K562 (cell line): ENCODE measurements around the gene PMVK. TPM values are rescaled to one million over a fixed set of nuclear protein-coding genes. Genes with fewer than 3 reads are reported as not detected.
"Not testable (repeated sequence)": the region's sequence is repeated elsewhere in the genome, so short reads cannot be mapped to it uniquely, and the experiment has no call there.

Experiments
- ATAC-seq: fragments of 200-7000 bp; cut with Tn5 transposase; 3 replicates; pipeline ENCODE4 v1.9.1; 2020; ENCODE audit warnings: moderate library complexity
- BruUV-seq: library from RNA; stranded (reverse); fragments of 400-500 nt; replicated peaks from 2 replicates; lab custom pipeline; 2021; lab: Mats Ljungman, UMichigan
- CTCF ChIA-PET: fragments of 300-600 bp; formaldehyde crosslinking; extraction: SDS; loops from one replicate; lab custom pipeline; 2021; ENCODE audit warnings: low intra/inter-chr PET ratio; lab: Yijun Ruan, JAX
- POLR2A ChIA-PET: fragments of 300-600, 350-650 bp; sonication (Branson Sonifier 250); formaldehyde crosslinking; extraction: SDS; loops from one replicate; lab custom pipeline; 2021; ENCODE audit warnings: antibody characterized with exemption, inconsistent platforms; lab: Yijun Ruan, JAX
- DNase-seq, 4 experiments: peaks; one replicate each; pipeline versions ENCODE4 v3.0.0 to v3.0.0-alpha.2; 2011 to 2018; ENCODE audit warnings: low spot score in 3 of 4, mixed read lengths in 3 of 4; ENCODE audit errors: extremely low read depth in 1 of 4
- FAIRE-seq: peaks from 2 replicates; lab custom pipeline; 2011; peaks lifted over from hg19 to GRCh38; lab: Jason Lieb, UNC
- H2AFZ ChIP-seq: 2 replicates; pipeline ENCODE4 v1.6.0; 2011; ENCODE audit warnings: low read depth, low read length, control low read depth, inconsistent platforms
- H3K27ac ChIP-seq: fragments of 200-600 bp; 3 replicates; pipeline ENCODE4 v1.8.0; 2011; ENCODE audit warnings: low read depth, mild to moderate bottlenecking, control low read depth, inconsistent platforms, low read length, moderate library complexity, mixed read lengths; ENCODE audit errors: extremely low read depth
- H3K27me3 ChIP-seq, 2 experiments: fragments of 300-600 bp in 1 of 2; 2 replicates in 1 of 2; 3 replicates in 1 of 2; pipeline versions ENCODE4 v1.6.0 to v1.8.0; 2011; ENCODE audit warnings: inconsistent platforms in 2 of 2, low read length in 2 of 2, mild to moderate bottlenecking in 1 of 2, mixed read lengths in 1 of 2, moderate library complexity in 1 of 2; ENCODE audit not compliant: control insufficient read depth in 2 of 2, insufficient read depth in 2 of 2
- H3K36me3 ChIP-seq: fragments of 300-600 bp; 3 replicates; pipeline ENCODE4 v1.8.0; 2011; ENCODE audit warnings: mild to moderate bottlenecking, low read length, inconsistent platforms; ENCODE audit not compliant: control insufficient read depth, insufficient read depth
- H3K4me1 ChIP-seq, 2 experiments: fragments of 200-600 bp in 1 of 2; replicated peaks in 1 of 2; 2 replicates in 1 of 2; 3 replicates in 1 of 2; pipeline versions ENCODE4 v1.5.1 to v1.8.0; 2011; ENCODE audit warnings: inconsistent platforms in 2 of 2, low read length in 2 of 2, mild to moderate bottlenecking in 1 of 2, mixed read lengths in 1 of 2, moderate library complexity in 1 of 2; ENCODE audit not compliant: control insufficient read depth in 2 of 2, insufficient read depth in 2 of 2
- H3K4me2 ChIP-seq: 2 replicates; pipeline ENCODE4 v1.6.1; 2011; ENCODE audit warnings: low read length, control low read depth, inconsistent platforms, mixed read lengths; ENCODE audit not compliant: insufficient read depth
- H3K4me3 ChIP-seq: fragments of 200-600 bp; sonication (generic), shearing (Covaris generic); 2 replicates; pipeline ENCODE4 v1.5.1; 2016; ENCODE audit warnings: control low read depth, inconsistent platforms
- H3K79me2 ChIP-seq: fragments of 200-600 bp; 3 replicates; pipeline ENCODE4 v1.8.0; 2011; ENCODE audit warnings: low read length, inconsistent platforms; ENCODE audit not compliant: control insufficient read depth, insufficient read depth
- H3K9ac ChIP-seq, 2 experiments: 2 replicates each; pipeline versions ENCODE4 v1.6.0 to v1.6.1; 2011; ENCODE audit warnings: low read depth in 2 of 2, low read length in 2 of 2, control low read depth in 1 of 2, inconsistent platforms in 1 of 2, mild to moderate bottlenecking in 1 of 2, mixed read lengths in 1 of 2; ENCODE audit not compliant: insufficient read depth in 1 of 2
- H3K9me1 ChIP-seq: one replicate; pipeline ENCODE4 v1.6.0; 2011; ENCODE audit warnings: inconsistent platforms, mild to moderate bottlenecking, low read length, moderate library complexity; ENCODE audit not compliant: control insufficient read depth, insufficient read depth
- H3K9me3 ChIP-seq: replicated peaks from 2 replicates; pipeline ENCODE4 v1.5.1; 2011; ENCODE audit warnings: low read depth, low read length, inconsistent platforms; ENCODE audit not compliant: control insufficient read depth, insufficient read depth
- H4K20me1 ChIP-seq: replicated peaks from 2 replicates; pipeline ENCODE4 v1.6.1; 2011; ENCODE audit warnings: low read length, inconsistent platforms, mixed read lengths; ENCODE audit not compliant: control insufficient read depth, insufficient read depth
- MXD1 ChIP-seq: fragments of 250-450 bp; sonication (Bioruptor Pico); IDR thresholded peaks from 2 replicates; pipeline ENCODE4 v1.8.0; 2021; ENCODE audit warnings: borderline replicate concordance, mild to moderate bottlenecking, moderate library complexity; ENCODE audit not compliant: poor library complexity, severe bottlenecking
- MYC ChIP-seq, 2 experiments: fragments of 250-450 bp in 1 of 2; sonication (Bioruptor Pico) in 1 of 2; IDR thresholded peaks; 2 replicates each; pipeline versions ENCODE4 v1.5.1 to v1.6.1; 2012 to 2021; ENCODE audit warnings: low read depth in 2 of 2, borderline replicate concordance in 1 of 2, improper control_type of control experiment in 1 of 2, low read length in 1 of 2, mild to moderate bottlenecking in 1 of 2, moderate library complexity in 1 of 2
- NFRKB ChIP-seq: fragments of 450-650 bp; IDR thresholded peaks from 2 replicates; pipeline ENCODE4 v1.6.1; 2016; ENCODE audit warnings: low read depth
- WGBS: fragments of 100-300 bp; shearing (Covaris generic); methylation state at CpG from one replicate; pipeline ENCODE4 v1.1.6; 2016; ENCODE audit warnings: low coverage, mixed read lengths; ENCODE audit not compliant: insufficient coverage; ENCODE audit errors: missing lambda C conversion rate; 5-methylcytosine and 5-hydroxymethylcytosine counted together
- in situ Hi-C: fragments of 300-500 bp; cut with MboI; formaldehyde crosslinking; loops from 4 replicates; pipeline ENCODE4 v1.15.0; 2018; ENCODE audit warnings: inconsistent platforms, mixed read lengths
- intact Hi-C: fragments of 100-400 bp; cut with micrococcal nuclease; formaldehyde crosslinking; loops from 2 replicates; pipeline ENCODE4 v1.14.2; 2022
- polyA plus RNA-seq, 8 experiments: library from polyadenylated mRNA; depleted of rRNA in 4 of 8; stranded (reverse) in 5 of 8; unstranded in 3 of 8; fragments of >200 nt; fragmentation: Nextera tagmentation in 2 of 8; fragmentation: Illumina TruSeq in 1 of 8; extraction: Ambion mirVana in 2 of 8; extraction: Trizol in 1 of 8; gene quantifications; 2 replicates each; pipeline versions ENCODE4 v1.2.1 to v1.2.3, GENCODE V29; 2011 to 2014; ENCODE audit warnings: inconsistent platforms in 1 of 8, missing spikeins in 1 of 8
- total RNA-seq, 7 experiments: library from RNA; depleted of rRNA in 6 of 7; stranded (reverse); fragments of >200 nt in 6 of 7; fragmentation: Illumina TruSeq in 2 of 7; extraction: Trizol in 2 of 7; gene quantifications; 2 replicates each; pipeline versions ENCODE4 v1.2.1 to v1.2.3, GENCODE V29; 2011 to 2021; ENCODE audit warnings: low replicate concordance in 1 of 7

PMVK gene
- total and polyA plus RNA-seq, 9 of the 15 experiments (the other 6 are each of a cell fraction or from before 2014, with no cell fraction given), result 1.1 to 15.3 (median 6.3) TPM

GRCh38 chr1:154908937-154909336 lies 27.6 kb downstream of the PMVK start (continued):
- TF ChIP-seq MYC (IDR thresholded peaks at IDR 0.05; ENCODE audit: low read depth, low read length) (no peak), MYC (CRISPR knock-in tag; IDR thresholded peaks at IDR 0.05; ENCODE audit: borderline replicate concordance, low read depth) (no peak), MXD1 (CRISPR knock-in tag) (no peak), NFRKB (no peak)
- TF ChIP-seq, all 486 proteins: peak for 3

GRCh38 chr1:154908129-154908528 lies 28.4 kb downstream of the PMVK start:
- H3K9me3 ChIP-seq, H3K4me2 ChIP-seq, H3K27me3 ChIP-seq, H3K4me3 ChIP-seq, H3K9ac ChIP-seq, DNase-seq, H3K36me3 ChIP-seq, H3K9me1 ChIP-seq, intact Hi-C loops, ATAC-seq, H3K27ac ChIP-seq, BruUV-seq, FAIRE-seq, H3K4me1 ChIP-seq, CTCF ChIA-PET, H4K20me1 ChIP-seq, H3K79me2 ChIP-seq, H2AFZ ChIP-seq, in situ Hi-C loops: not testable (repeated sequence)
- 0% methylated on average over 1 of the region's 3 CpGs for WGBS
- POLR2A ChIA-PET, result interaction anchor here (0.5 to 1.4 kb wide), 2 partner anchors 11 to 12 kb away, joined by 3 to 4 read pairs; no protein-coding TSS in a partner anchor
